Mesothelial cell of epicardium (in vitro differentiated cells): ENCODE measurements around the gene THBS4. TPM values are rescaled to one million over a fixed set of nuclear protein-coding genes. Genes with fewer than 3 reads are reported as not detected.

Experiments used
- DNase-seq, 2 experiments: peaks; one replicate each; pipeline ENCODE4 v3.0.0; 2021; ENCODE audit warnings: low spot score in 2 of 2; ENCODE audit not compliant: unreplicated experiment in 2 of 2
- H3K27ac Mint-ChIP-seq: 2 replicates; pipeline ENCODE4 v1.8.0; 2021; ENCODE audit warnings: mixed read lengths
- H3K27me3 Mint-ChIP-seq: 2 replicates; pipeline ENCODE4 v1.8.0; 2021; ENCODE audit warnings: low read depth, mixed read lengths
- H3K36me3 Mint-ChIP-seq: 2 replicates; pipeline ENCODE4 v1.8.0; 2021; ENCODE audit warnings: mixed read lengths
- H3K4me1 Mint-ChIP-seq: 2 replicates; pipeline ENCODE4 v1.8.0; 2021; ENCODE audit warnings: mixed read lengths
- H3K4me3 Mint-ChIP-seq: 2 replicates; pipeline ENCODE4 v1.8.0; 2021; ENCODE audit warnings: mild to moderate bottlenecking, moderate library complexity, mixed read lengths
- H3K9me3 Mint-ChIP-seq: 2 replicates; pipeline ENCODE4 v1.8.0; 2021; ENCODE audit warnings: mixed read lengths
- total RNA-seq: library from RNA; stranded (reverse); gene quantifications from 3 replicates; pipeline ENCODE4 v1.2.1, GENCODE V29; 2021
- TF ChIP-seq, protein P1 (sequence below): fragments of 200-600 bp; sonication (generic); IDR thresholded peaks from one replicate; pipeline ENCODE4 v1.5.0; 2021; ENCODE audit warnings: antibody characterized with exemption; ENCODE audit not compliant: unreplicated experiment

Gene THBS4
- total RNA-seq, 1 donor from 2014 or later = 17.3 TPM

DNA sequence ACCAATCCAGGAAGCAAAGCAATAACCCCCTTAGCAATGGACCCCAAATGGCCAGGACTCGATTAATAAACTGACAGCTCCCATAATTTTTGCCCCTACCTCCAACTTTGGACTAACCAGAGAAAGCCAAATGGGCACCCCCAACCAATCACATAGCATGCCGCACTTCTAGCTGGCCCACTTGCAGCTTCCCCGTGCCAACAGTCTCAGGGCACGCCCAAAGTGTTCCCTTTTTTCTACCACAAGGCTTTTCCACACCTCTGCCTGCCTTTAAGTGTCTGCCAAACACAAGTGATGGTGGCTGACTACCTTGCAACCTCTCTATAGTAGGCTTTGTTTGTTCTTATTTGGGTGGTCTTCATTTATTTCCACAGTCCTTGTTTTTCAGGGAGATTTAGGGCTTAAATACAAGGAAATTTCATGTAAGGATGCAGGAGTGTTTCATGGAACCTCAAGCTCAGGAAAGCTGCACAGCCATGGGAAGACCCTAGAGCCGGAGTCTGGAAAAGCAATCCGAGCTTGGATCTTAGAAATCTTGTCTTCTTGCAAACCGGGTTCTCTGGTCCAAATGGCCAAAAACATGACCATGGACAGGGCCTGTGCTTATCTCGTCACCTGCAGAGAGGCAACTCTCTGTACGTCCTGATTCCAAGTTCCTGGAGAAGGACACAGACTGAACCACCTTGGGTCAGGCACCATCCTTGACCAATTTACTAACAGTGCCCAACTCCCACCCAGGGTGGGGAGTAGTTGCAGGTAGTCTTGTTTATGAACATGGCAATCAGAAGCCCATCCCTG lies 89.2 kb downstream of the THBS4 start:
- Mint-ChIP-seq H3K4me3 (no peak overlapping the region), H3K36me3 (peaks cover 14% of the 10 kb centered on the region), H3K9me3 (peaks cover 15% of the 10 kb centered on the region), H3K4me1 (peaks cover 24% of the 10 kb centered on the region), H3K27me3 (no peaks in the 10 kb centered on the region), H3K27ac (no peak overlapping the region)
- DNase-seq = no peak
- TF ChIP-seq, protein P1, sequence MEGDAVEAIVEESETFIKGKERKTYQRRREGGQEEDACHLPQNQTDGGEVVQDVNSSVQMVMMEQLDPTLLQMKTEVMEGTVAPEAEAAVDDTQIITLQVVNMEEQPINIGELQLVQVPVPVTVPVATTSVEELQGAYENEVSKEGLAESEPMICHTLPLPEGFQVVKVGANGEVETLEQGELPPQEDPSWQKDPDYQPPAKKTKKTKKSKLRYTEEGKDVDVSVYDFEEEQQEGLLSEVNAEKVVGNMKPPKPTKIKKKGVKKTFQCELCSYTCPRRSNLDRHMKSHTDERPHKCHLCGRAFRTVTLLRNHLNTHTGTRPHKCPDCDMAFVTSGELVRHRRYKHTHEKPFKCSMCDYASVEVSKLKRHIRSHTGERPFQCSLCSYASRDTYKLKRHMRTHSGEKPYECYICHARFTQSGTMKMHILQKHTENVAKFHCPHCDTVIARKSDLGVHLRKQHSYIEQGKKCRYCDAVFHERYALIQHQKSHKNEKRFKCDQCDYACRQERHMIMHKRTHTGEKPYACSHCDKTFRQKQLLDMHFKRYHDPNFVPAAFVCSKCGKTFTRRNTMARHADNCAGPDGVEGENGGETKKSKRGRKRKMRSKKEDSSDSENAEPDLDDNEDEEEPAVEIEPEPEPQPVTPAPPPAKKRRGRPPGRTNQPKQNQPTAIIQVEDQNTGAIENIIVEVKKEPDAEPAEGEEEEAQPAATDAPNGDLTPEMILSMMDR = no peak

DNA sequence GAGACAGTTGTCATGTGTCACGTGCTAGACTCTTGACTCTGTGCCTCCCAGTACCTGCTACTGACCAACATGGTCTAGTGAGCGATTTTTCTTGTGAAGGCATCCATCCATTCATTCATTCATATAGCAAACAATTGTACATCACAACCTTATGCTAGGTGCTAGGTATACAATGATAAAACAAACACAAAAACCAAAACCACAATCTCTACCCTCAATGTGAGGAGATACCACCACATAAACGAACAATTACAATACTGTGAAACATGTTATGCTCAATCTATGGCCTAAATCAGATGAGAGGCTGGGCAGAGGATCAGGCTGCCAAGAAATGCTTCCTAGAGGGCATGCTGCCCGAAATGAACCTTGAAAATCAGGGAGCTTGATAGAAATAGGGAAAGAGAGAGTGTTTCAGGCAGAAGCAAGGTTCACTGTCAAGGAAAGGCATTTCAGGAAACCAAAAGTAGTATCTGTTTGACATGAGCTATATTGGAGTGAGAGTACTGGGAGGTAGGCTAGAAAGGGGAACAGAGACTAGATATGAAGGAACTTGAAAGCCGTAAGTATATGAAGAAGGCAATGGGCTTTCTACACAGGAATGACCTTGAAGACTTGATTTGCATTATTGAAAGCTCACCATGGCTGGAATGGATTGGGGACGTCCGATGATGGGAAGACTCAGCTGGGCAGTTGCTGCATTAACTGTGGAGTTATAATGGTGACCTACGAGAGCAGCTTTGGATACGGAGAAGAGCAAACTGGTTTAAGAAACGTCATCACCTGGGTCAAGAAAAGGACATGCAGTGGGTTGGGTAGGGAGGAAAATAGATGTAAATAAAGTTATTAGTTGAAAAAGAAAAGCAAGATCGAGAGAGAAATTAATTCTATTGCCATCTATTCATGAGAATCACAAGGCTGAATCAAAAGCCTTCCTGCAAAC lies 90.1 kb downstream of the THBS4 start:
- Mint-ChIP-seq H3K27ac (no peak overlapping the region), H3K9me3 (peaks cover 15% of the 10 kb centered on the region), H3K27me3 (no peaks in the 10 kb centered on the region), H3K4me1 (peaks cover 25% of the 10 kb centered on the region), H3K4me3 (no peak overlapping the region), H3K36me3 (peaks cover 14% of the 10 kb centered on the region)
- TF ChIP-seq, protein P1 = no peak
- no peak for DNase-seq

DNA sequence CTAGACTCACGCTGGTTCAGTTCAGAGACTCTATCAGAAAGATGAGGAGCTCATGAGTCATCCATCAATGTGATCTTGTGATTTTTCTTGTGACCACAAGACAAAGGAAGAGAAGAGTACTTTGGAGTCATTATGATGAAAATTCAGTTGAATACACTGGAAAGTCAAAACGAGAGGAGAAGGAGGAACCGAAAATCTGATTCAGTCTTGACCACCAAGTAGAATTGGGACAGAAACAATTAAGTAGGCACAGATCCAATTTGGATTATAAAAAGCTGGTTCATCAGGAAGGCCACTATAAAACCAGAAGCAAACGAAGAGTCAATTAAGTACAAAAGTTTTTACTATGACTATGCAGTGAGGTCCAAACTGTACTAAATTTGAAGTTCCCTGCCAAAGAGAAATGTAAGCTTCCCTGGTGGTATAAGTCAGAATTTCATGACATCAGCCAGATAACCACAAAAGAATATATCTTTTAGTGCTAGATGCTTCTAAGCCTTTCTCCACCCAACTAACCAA lies 90.9 kb downstream of the THBS4 start:
- peak overlapping the region; percentile 62 for H3K27ac Mint-ChIP-seq

DNA sequence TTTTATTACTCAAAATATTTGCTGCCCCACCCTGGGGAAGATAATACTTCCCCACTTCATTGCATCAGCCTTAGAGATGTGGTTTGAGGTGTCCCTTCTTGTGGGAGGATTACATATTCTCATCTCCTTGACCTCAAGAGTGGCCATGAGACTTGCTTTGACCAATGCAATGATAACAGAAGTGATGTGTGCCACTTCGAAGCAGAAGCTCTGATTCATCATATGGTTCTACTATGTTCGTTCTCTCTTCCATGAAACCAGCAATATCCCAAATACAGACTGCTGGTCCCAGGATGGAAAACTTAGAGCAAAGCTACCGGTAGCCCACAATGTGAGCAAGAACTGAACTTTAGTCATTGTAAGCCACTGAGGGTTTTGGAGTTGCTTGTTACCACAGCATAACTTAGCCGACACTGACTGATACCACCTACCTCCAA lies 92.0 kb downstream of the THBS4 start:
- H3K27ac Mint-ChIP-seq = no peak overlapping the region
- H3K4me1 Mint-ChIP-seq = peaks cover 25% of the 10 kb centered on the region
- DNase-seq = no peak
- no peak overlapping the region for H3K4me3 Mint-ChIP-seq
- peaks cover 18% of the 10 kb centered on the region for H3K36me3 Mint-ChIP-seq
- H3K9me3 Mint-ChIP-seq = peaks cover 34% of the 10 kb centered on the region
- no peaks in the 10 kb centered on the region for H3K27me3 Mint-ChIP-seq
- TF ChIP-seq, protein P1 = no peak

More for the DNA sequence above, 90.9 kb downstream of the THBS4 start:
- DNase-seq = no peak
- H3K9me3 Mint-ChIP-seq = peaks cover 22% of the 10 kb centered on the region
- no peak overlapping the region for H3K4me3 Mint-ChIP-seq
- TF ChIP-seq, protein P1 = no peak
- H3K27me3 Mint-ChIP-seq = no peaks in the 10 kb centered on the region
- peaks cover 25% of the 10 kb centered on the region for H3K4me1 Mint-ChIP-seq
- H3K36me3 Mint-ChIP-seq = peaks cover 15% of the 10 kb centered on the region

DNA sequence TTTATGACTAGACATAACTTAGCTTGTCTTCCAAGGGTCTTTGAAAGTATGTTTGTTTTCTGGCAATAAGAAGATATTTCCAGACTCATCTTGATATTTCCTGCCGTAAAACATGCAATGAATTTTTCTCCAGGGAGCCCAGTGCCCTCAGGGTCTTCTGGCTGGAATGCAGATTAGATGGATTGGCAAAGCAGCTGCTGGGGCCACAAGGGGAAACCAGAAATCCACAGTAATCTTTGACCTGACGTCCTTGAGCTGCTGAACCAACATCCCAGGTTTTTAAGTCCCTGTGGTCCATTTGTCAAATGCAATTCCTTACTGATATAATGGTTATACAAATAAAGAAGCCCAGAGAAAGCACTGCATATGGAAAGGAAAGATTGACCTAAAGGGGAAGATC lies 93.0 kb downstream of the THBS4 start:
- no peaks in the 10 kb centered on the region for H3K27me3 Mint-ChIP-seq
- TF ChIP-seq, protein P1 = no peak
- H3K9me3 Mint-ChIP-seq = peaks cover 39% of the 10 kb centered on the region
- peak overlapping the region; percentile 93 for H3K27ac Mint-ChIP-seq
- peak in 1 of 2 experiments; percentile 58 for DNase-seq
- peaks cover 25% of the 10 kb centered on the region for H3K4me1 Mint-ChIP-seq
- peaks cover 18% of the 10 kb centered on the region for H3K36me3 Mint-ChIP-seq
- peak overlapping the region; percentile 0 for H3K4me3 Mint-ChIP-seq
